Nephron (organoid): ENCODE results near the gene ARFIP1.
"Not testable (repeated sequence)": the region's sequence is repeated elsewhere in the genome, so short reads cannot be mapped to it uniquely, and the experiment has no call there.

Source experiments
- H3K27ac Mint-ChIP-seq, 3 experiments: 2 replicates each; pipeline ENCODE4 v1.8.0; 2020; ENCODE audit warnings: mixed read lengths in 3 of 3, mild to moderate bottlenecking in 2 of 3, moderate library complexity in 1 of 3
- H3K27me3 Mint-ChIP-seq: 2 replicates; pipeline ENCODE4 v1.8.0; 2021; ENCODE audit warnings: low read depth, mild to moderate bottlenecking, moderate library complexity, mixed read lengths
- H3K36me3 Mint-ChIP-seq: 2 replicates; pipeline ENCODE4 v1.8.0; 2020; ENCODE audit warnings: low read depth, mixed read lengths
- H3K4me1 Mint-ChIP-seq: 2 replicates; pipeline ENCODE4 v1.8.0; 2020; ENCODE audit warnings: mixed read lengths
- H3K4me3 Mint-ChIP-seq, 3 experiments: 2 replicates each; pipeline ENCODE4 v1.8.0; 2020; ENCODE audit warnings: mild to moderate bottlenecking in 3 of 3, mixed read lengths in 3 of 3, moderate library complexity in 2 of 3
- H3K9me3 Mint-ChIP-seq: 2 replicates; pipeline ENCODE4 v1.8.0; 2020; ENCODE audit warnings: mixed read lengths
- CTCF ChIP-seq, 3 experiments: fragments of 200-600 bp; sonication (generic); IDR thresholded peaks; one replicate each; pipeline ENCODE4 v1.5.0; 2021; ENCODE audit warnings: antibody characterized with exemption in 3 of 3; ENCODE audit not compliant: unreplicated experiment in 3 of 3

Gene ARFIP1

GRCh38 chr4:152822323-152822722, 42.6 kb downstream of the ARFIP1 start:
- TF ChIP-seq CTCF (IDR thresholded peaks at IDR 0.05; ENCODE audit: unreplicated experiment in 3 of 3): no peak
- no peak overlapping the region for H3K27ac Mint-ChIP-seq
- no peaks in the 10 kb centered on the region for H3K27me3 Mint-ChIP-seq
- H3K4me3 Mint-ChIP-seq: no peak overlapping the region
- no peaks in the 10 kb centered on the region for H3K4me1 Mint-ChIP-seq
- H3K9me3 Mint-ChIP-seq: peaks cover 71% of the 10 kb centered on the region
- peaks cover 83% of the 10 kb centered on the region for H3K36me3 Mint-ChIP-seq

GRCh38 chr4:152824561-152824960, 44.8 kb downstream of the ARFIP1 start:
- no peaks in the 10 kb centered on the region for H3K4me1 Mint-ChIP-seq
- H3K27ac Mint-ChIP-seq: no peak overlapping the region
- H3K4me3 Mint-ChIP-seq: no peak overlapping the region
- no peak for TF ChIP-seq CTCF (IDR thresholded peaks at IDR 0.05; ENCODE audit: unreplicated experiment in 3 of 3)
- H3K9me3 Mint-ChIP-seq: peaks cover 69% of the 10 kb centered on the region
- peaks cover 82% of the 10 kb centered on the region for H3K36me3 Mint-ChIP-seq
- H3K27me3 Mint-ChIP-seq: no peaks in the 10 kb centered on the region

DNA sequence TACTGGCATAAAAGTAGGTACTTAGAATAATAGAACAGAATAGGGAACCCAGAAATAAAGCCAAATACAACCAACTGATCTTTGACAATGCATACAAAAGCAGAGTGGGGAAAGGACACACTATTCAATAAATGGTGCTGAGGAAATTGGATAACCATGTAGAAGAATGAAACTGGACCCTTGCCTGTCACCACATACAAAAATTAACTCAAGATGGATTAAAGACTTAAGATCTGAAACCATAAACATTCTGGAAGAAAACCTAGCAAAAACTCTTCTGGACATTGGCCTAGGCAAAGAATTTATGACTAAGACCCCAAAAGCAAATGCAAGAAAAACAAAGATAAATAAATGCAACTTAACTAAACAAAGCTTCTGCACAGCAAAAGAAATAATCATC, 45.6 kb downstream of the ARFIP1 start:
- Mint-ChIP-seq H3K4me3 (no peak overlapping the region), H3K27ac (no peak overlapping the region), H3K9me3 (peaks cover 68% of the 10 kb centered on the region), H3K36me3 (peaks cover 81% of the 10 kb centered on the region), H3K27me3 (no peaks in the 10 kb centered on the region), H3K4me1 (no peaks in the 10 kb centered on the region)
- no peak for TF ChIP-seq CTCF (IDR thresholded peaks at IDR 0.05; ENCODE audit: unreplicated experiment in 3 of 3)

- no peaks in the 10 kb centered on the region for H3K4me1 Mint-ChIP-seq
- no peak overlapping the region for H3K4me3 Mint-ChIP-seq
- H3K9me3 Mint-ChIP-seq: peaks cover 47% of the 10 kb centered on the region
- H3K36me3 Mint-ChIP-seq: peaks cover 73% of the 10 kb centered on the region
- H3K27me3 Mint-ChIP-seq: no peaks in the 10 kb centered on the region
- no peak for TF ChIP-seq CTCF (IDR thresholded peaks at IDR 0.05; ENCODE audit: unreplicated experiment in 3 of 3)
- no peak overlapping the region for H3K27ac Mint-ChIP-seq
Measured at GRCh38 chr4:152828122-152828521, 48.4 kb downstream of the ARFIP1 start.

GRCh38 chr4:152831416-152831815, 51.7 kb downstream of the ARFIP1 start:
- TF ChIP-seq CTCF (IDR thresholded peaks at IDR 0.05; ENCODE audit: unreplicated experiment in 3 of 3): no peak
- Mint-ChIP-seq H3K4me3 (no peak overlapping the region), H3K9me3 (peaks cover 41% of the 10 kb centered on the region), H3K27ac (no peak overlapping the region), H3K36me3 (peaks cover 87% of the 10 kb centered on the region), H3K4me1 (no peaks in the 10 kb centered on the region), H3K27me3 (no peaks in the 10 kb centered on the region)

GRCh38 chr4:152836936-152837335, 57.2 kb downstream of the ARFIP1 start:
- no peak overlapping the region for H3K27ac Mint-ChIP-seq
- H3K4me3 Mint-ChIP-seq: no peak overlapping the region
- no peaks in the 10 kb centered on the region for H3K27me3 Mint-ChIP-seq
- peaks cover 62% of the 10 kb centered on the region for H3K9me3 Mint-ChIP-seq
- no peaks in the 10 kb centered on the region for H3K4me1 Mint-ChIP-seq
- no peak for TF ChIP-seq CTCF (IDR thresholded peaks at IDR 0.05; ENCODE audit: unreplicated experiment in 3 of 3)
- peaks cover 98% of the 10 kb centered on the region for H3K36me3 Mint-ChIP-seq

- Mint-ChIP-seq H3K36me3 (peaks cover 82% of the 10 kb centered on the region), H3K9me3 (peaks cover 59% of the 10 kb centered on the region)
- H3K4me1 Mint-ChIP-seq, H3K27ac Mint-ChIP-seq, H3K4me3 Mint-ChIP-seq, H3K27me3 Mint-ChIP-seq: not testable (repeated sequence)
Measured at GRCh38 chr4:152839729-152840128, 60.0 kb downstream of the ARFIP1 start.
